AG09319 (cell line): ENCODE measurements around the gene PPP6R1.

Experiments used
- DNase-seq: peaks from one replicate; pipeline ENCODE4 v3.0.0-alpha.2; 2010; ENCODE audit warnings: low read depth; ENCODE audit errors: extremely low read depth
- CTCF ChIP-seq: IDR thresholded peaks from 2 replicates; pipeline ENCODE4 v1.5.1; 2011; ENCODE audit warnings: low read depth, mild to moderate bottlenecking, inconsistent platforms, low read length, moderate library complexity

The PPP6R1 gene

GRCh38 chr19:55272142-55272541 is 13.3 kb upstream of the PPP6R1 start:
- DNase-seq = no peak

GRCh38 chr19:55270172-55270942 is 11.5 kb upstream of the PPP6R1 start:
- no peak for DNase-seq
- no peak for TF ChIP-seq CTCF

More at GRCh38 chr19:55272142-55272541, 13.3 kb upstream of the PPP6R1 start:
- no peak for TF ChIP-seq CTCF

- TF ChIP-seq CTCF = no peak
- DNase-seq = no peak
These were observed 10.5 kb upstream of the PPP6R1 start for GRCh38 chr19:55269299-55269698.

GRCh38 chr19:55266840-55267239 is 8.0 kb upstream of the PPP6R1 start:
- no peak for TF ChIP-seq CTCF
- DNase-seq = no peak

GRCh38 chr19:55266404-55266803 is 7.6 kb upstream of the PPP6R1 start:
- TF ChIP-seq CTCF = no peak

GRCh38 chr19:55265723-55266386 is 7.0 kb upstream of the PPP6R1 start:
- TF ChIP-seq CTCF = no peak
- DNase-seq = no peak

More at GRCh38 chr19:55266404-55266803, 7.6 kb upstream of the PPP6R1 start:
- DNase-seq = no peak

GRCh38 chr19:55265173-55265572 is 6.4 kb upstream of the PPP6R1 start:
- TF ChIP-seq CTCF = no peak
- DNase-seq = no peak
